ENCODE results near the gene BMAL1.

BMAL1 gene

GRCh38 chr11:13291800-13292199, 14.2 kb downstream of the BMAL1 start:
- no peak for DNase-seq (ENCODE audit: low spot score)

GRCh38 chr11:13292970-13293369, 15.4 kb downstream of the BMAL1 start:
- DNase-seq (ENCODE audit: low spot score): no peak

GRCh38 chr11:13294178-13294577, 16.6 kb downstream of the BMAL1 start:
- DNase-seq (ENCODE audit: low spot score): no peak

GRCh38 chr11:13294771-13295579, 17.4 kb downstream of the BMAL1 start:
- DNase-seq (ENCODE audit: low spot score): no peak

GRCh38 chr11:13297308-13297916, 19.8 kb downstream of the BMAL1 start:
- no peak for DNase-seq (ENCODE audit: low spot score)

GRCh38 chr11:13297917-13298356, 20.3 kb downstream of the BMAL1 start:
- DNase-seq (ENCODE audit: low spot score): no peak

GRCh38 chr11:13298765-13299164, 21.2 kb downstream of the BMAL1 start:
- no peak for DNase-seq (ENCODE audit: low spot score)

- no peak for DNase-seq (ENCODE audit: low spot score)
These were observed 23.9 kb downstream of the BMAL1 start for GRCh38 chr11:13301522-13301921.

- no peak for DNase-seq (ENCODE audit: low spot score)
These were observed 24.9 kb downstream of the BMAL1 start for GRCh38 chr11:13302420-13302958.

GRCh38 chr11:13303668-13304649, 26.4 kb downstream of the BMAL1 start:
- DNase-seq (ENCODE audit: low spot score): no peak

- DNase-seq (ENCODE audit: low spot score): no peak
These were observed 27.2 kb downstream of the BMAL1 start for GRCh38 chr11:13304655-13305335.

- DNase-seq (ENCODE audit: low spot score): no peak
These were observed 31.1 kb downstream of the BMAL1 start for GRCh38 chr11:13308704-13309103.

- no peak for DNase-seq (ENCODE audit: low spot score)
These were observed 31.6 kb downstream of the BMAL1 start for GRCh38 chr11:13309156-13309555.

GRCh38 chr11:13310443-13310842, 32.9 kb downstream of the BMAL1 start:
- no peak for DNase-seq (ENCODE audit: low spot score)

GRCh38 chr11:13311570-13311969, 34.0 kb downstream of the BMAL1 start:
- DNase-seq (ENCODE audit: low spot score): no peak

- peak; percentile 10 for DNase-seq (ENCODE audit: low spot score)
These were observed 35.6 kb downstream of the BMAL1 start for GRCh38 chr11:13313005-13313819.

- DNase-seq (ENCODE audit: low spot score): no peak
These were observed 37.2 kb downstream of the BMAL1 start for GRCh38 chr11:13314676-13315394.

- DNase-seq (ENCODE audit: low spot score): peak; percentile 42
These were observed 38.2 kb downstream of the BMAL1 start for GRCh38 chr11:13315517-13316432.

GRCh38 chr11:13316528-13316961, 39.0 kb downstream of the BMAL1 start:
- peak; percentile 87 for DNase-seq (ENCODE audit: low spot score)

Data from AG08395 (cell line).